ENCODE data around the gene PAXX. TPM values are rescaled to one million over a fixed set of nuclear protein-coding genes. Genes with fewer than 3 reads are reported as not detected.

The PAXX gene
- total RNA-seq, 1 donor from 2014 or later = 70.1 TPM

DNA sequence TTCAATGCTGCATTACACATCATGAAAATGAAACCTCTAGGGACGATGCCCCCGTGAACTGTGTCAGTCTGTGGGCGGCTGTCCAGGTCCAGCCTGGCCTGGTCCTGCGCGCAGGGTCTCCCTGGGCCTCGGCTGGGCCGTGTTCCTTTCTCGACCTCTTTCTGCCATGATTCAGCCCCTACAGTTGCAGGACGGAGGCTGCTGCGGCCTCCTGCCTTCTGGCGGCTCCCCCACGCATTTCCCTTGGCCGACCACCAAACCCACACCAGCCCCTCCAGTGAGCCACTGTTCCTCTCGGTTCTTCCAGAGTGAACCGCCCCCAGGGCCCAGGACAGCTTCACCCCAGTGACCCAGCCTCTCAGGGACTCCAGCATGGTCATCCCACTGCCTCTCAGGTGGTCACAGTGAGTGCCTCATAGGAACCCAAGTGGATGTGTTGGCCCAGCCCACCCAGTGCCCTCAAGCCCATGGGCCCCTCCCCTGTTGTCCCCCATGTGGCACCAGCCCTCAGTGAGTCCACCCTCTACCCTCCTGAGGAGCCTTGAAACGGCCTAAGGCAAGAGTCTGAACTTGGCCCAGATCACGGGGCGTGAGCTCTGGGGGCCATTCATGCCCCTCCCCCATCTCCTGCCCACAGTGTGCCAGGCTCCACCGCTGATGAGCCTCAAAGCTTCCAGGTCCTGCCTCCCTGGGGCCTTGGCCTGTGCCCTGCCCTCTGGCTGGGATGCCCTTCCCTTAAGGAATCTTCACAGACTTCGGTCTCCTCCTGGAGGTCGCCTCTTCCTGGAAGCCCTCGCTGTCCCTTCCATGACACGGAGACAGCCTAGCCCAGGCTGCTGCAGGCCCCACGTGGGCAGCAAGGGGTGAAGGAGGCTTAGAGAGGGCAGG lies 14.1 kb downstream of the PAXX start:
- TF ChIP-seq CTCF (conservative IDR thresholded peaks at IDR 0.05; ENCODE audit: low read depth, low read length) = no peak
- H3K4me3 ChIP-seq (ENCODE audit: low read depth, low read length) = no peak overlapping the region
- no peak for DNase-seq (ENCODE audit: low read depth)

- TF ChIP-seq CTCF (conservative IDR thresholded peaks at IDR 0.05; ENCODE audit: low read depth, low read length) = no peak
- DNase-seq (ENCODE audit: low read depth) = no peak
Observed at GRCh38 chr9:137007108-137007815, 15.0 kb downstream of the PAXX start.

DNA sequence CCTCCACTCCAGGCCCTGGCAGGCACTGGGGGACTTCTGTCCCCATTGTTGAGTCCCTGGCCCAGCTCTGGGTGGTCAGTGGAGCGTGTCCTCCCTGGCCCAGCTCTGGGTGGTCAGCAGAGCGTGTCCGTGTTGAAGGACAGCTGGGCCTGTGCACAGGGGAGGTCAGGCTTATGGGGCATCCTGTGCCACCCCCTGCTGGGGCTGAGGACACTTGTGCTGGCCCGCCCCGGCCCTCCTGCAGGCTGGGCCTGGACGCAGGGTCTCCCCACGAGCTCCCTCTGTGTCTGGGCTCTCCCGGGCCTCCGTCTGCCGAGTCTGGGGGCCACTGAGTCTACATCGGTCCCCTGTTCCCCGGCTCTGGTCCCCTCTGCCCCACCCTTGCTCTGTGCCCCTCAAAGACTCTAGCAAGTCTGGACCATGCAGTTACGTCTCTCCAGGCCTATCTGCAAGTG lies 15.6 kb downstream of the PAXX start:
- TF ChIP-seq CTCF (conservative IDR thresholded peaks at IDR 0.05; ENCODE audit: low read depth, low read length) = no peak

More at GRCh38 chr9:137007108-137007815, 15.0 kb downstream of the PAXX start:
- no peak overlapping the region for H3K4me3 ChIP-seq (ENCODE audit: low read depth, low read length)

GRCh38 chr9:137008312-137008711 lies 16.1 kb downstream of the PAXX start:
- H3K4me3 ChIP-seq (ENCODE audit: low read depth, low read length) = no peak overlapping the region
- DNase-seq (ENCODE audit: low read depth) = no peak
- no peak for TF ChIP-seq CTCF (conservative IDR thresholded peaks at IDR 0.05; ENCODE audit: low read depth, low read length)

More for the DNA sequence above, 15.6 kb downstream of the PAXX start:
- DNase-seq (ENCODE audit: low read depth) = no peak
- H3K4me3 ChIP-seq (ENCODE audit: low read depth, low read length) = no peak overlapping the region

DNA sequence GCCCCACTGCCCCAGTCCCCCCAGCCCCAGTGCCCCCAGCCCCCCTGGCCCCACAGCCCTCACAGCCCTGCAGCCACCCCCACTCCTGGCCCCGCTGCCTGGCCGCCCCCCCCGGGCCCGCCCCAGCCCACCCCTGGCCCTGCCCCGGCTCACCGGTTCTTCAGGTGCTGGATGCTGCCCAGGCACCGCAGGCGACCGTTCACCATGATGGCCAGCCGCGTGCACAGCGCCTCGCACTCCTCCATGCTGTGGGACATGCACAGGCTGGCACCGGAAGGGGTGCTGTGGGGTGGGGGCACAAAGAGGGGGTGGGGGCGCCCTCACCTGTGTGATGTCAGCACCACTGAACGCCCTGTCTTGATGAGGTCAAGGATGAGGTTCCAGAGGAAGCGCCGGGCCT lies 17.0 kb downstream of the PAXX start:
- no peak overlapping the region for H3K4me3 ChIP-seq (ENCODE audit: low read depth, low read length)
- no peak for TF ChIP-seq CTCF (conservative IDR thresholded peaks at IDR 0.05; ENCODE audit: low read depth, low read length)

DNA sequence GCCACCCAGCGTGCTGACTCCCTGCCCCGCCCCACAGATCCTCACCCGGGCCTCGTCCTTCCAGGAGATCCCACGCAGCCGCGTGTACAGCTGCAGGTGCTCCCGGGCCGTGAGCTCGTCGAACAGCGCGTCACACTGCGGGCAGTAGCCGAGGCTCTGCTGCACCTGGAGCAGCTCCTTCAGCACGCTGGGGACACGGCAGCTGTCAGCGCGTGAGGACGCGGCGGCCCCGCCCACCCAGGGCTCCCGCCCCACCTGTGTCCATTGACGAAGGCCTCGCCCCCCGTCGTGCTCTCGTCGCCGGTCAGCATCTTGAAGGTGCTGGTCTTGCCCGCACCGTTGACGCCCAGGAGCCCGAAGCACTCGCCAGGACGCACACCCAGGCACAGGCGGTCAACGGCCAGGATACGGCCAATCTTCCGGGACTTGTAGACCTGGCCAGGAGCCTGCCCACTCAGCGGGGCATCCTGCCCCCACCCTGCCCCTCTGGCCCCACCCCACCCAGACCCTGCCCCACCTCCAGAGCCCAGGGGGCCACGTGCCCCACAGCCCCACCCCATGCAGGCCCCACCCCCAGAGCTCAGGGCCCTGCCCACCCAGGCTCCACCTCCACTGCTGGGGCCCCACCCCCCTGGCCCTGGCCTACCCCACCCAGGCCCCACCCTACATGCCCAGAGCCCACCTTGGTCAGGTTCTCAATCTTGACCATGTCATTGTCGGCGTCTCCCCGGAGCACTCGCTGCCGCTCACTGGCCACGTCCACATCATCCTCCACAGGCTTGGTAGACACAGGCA lies 17.9 kb downstream of the PAXX start:
- TF ChIP-seq CTCF (conservative IDR thresholded peaks at IDR 0.05; ENCODE audit: low read depth, low read length) = no peak
- no peak for DNase-seq (ENCODE audit: low read depth)
- H3K4me3 ChIP-seq (ENCODE audit: low read depth, low read length) = no peak overlapping the region

More for the DNA sequence above, 17.0 kb downstream of the PAXX start:
- no peak for DNase-seq (ENCODE audit: low read depth)

Data from epithelial cell of proximal tubule (primary cell).